Measurements from ENCODE around the gene PDE3B.

DNA sequence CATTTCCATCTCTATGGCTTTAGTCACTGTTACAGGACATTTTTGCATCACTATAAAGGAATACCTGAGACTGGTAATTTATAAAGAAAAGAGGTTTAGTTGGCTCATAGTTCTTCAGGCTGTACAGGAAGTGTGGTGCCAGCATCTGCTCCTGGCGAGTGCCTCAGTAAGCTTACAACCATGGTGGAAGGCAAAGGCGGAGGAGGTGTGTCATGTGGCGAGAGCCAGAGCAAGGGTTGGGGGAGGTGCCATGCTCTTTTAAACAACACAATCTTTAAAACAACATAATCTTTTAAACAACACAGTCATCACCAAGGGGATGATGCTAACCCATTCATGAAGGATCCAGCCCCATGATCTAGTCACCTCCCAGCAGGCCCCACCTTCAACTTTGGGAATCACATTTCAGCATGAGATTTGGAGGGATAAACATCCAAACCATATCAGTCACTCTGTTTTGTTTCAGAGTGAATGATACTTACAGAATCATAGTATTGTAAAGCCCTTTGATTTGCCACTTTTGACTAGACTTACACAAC, 103.3 kb downstream of the PDE3B start:
- TF ChIP-seq POLR2A (IDR thresholded peaks at IDR 0.05) (no peak), CTCF (IDR thresholded peaks at IDR 0.05) (no peak)

Data from adrenal gland (tissue), 5 donors.